Measurements from ENCODE around the gene CCDC112. TPM values are rescaled to one million over a fixed set of nuclear protein-coding genes. Genes with fewer than 3 reads are reported as not detected.

The CCDC112 gene
- total and polyA plus RNA-seq, 2 of the 13 experiments (the other 11 are each of a cell fraction or from before 2014, with no cell fraction given), result 1.1 to 2.8 TPM

- FAIRE-seq, result no peak
- intact Hi-C loops (cut with micrococcal nuclease; ENCODE audit: unreplicated experiment) (no loop called here), in situ Hi-C loops (cut with HindIII; ENCODE audit: extremely low pct_ligation_motif_present, low pct_unique_long_range_greater_than_20kb) (loop anchor here (25.0 kb wide), 1 partner anchor 740 kb away; no protein-coding TSS in a partner anchor)
- no peaks in the 10 kb centered on the region for H4K20me1 ChIP-seq (ENCODE audit: insufficient read depth, low read length)
- no peaks in the 10 kb centered on the region for H3K4me1 ChIP-seq (ENCODE audit: insufficient read depth, low read length)
- peaks cover 0 to under 1% of the 10 kb centered on the region in 2 experiments; a peak in 1 of 5 replicates for H3K27me3 ChIP-seq (ENCODE audit: control insufficient read depth in 1 of 2, insufficient read depth in 2 of 2, low read length in 2 of 2)
- no peaks in the 10 kb centered on the region for H3K9me3 ChIP-seq (ENCODE audit: low read length)
- no peak overlapping the region for H3K4me2 ChIP-seq (ENCODE audit: low read depth, low read length)
- ChIA-PET CTCF (ENCODE audit: low intra/inter-chr PET ratio, low total read pairs) (no interaction called here), POLR2A (no interaction called here)
- BruUV-seq (replicated peaks), result no TSS peak
- no peaks in the 10 kb centered on the region for H3K79me2 ChIP-seq (ENCODE audit: insufficient read depth, low read length)
- DNase-seq (ENCODE audit: low spot score), result no peak
- no peak overlapping the region for H2AFZ ChIP-seq (ENCODE audit: low read length)
- no peak for TF ChIP-seq SALL1 (CRISPR knock-in tag; IDR thresholded peaks at IDR 0.05)
- 0% methylated on average over 2 of the region's 2 CpGs for WGBS (ENCODE audit: low lambda C conversion rate)
- H3K36me3 ChIP-seq (replicated peaks in 1 of 2; ENCODE audit: control insufficient read depth in 1 of 2, insufficient read depth in 2 of 2, low read length in 2 of 2), result no peaks in the 10 kb centered on the region
- H3K4me3 ChIP-seq (replicated peaks in 1 of 3; ENCODE audit: insufficient read depth in 1 of 3, low read depth in 2 of 3, low read length in 3 of 3), result no peak overlapping the region
- H3K9ac ChIP-seq (ENCODE audit: insufficient read depth, low read depth, low read length), result no peak overlapping the region
- no peak for ATAC-seq
- no peak overlapping the region for H3K27ac ChIP-seq (ENCODE audit: extremely low read length, insufficient read depth, low read length)
Measured at GRCh38 chr5:115322729-115323128, 26.3 kb upstream of the CCDC112 start.

GRCh38 chr5:115321309-115321708 lies 24.9 kb upstream of the CCDC112 start:
- 26% methylated on average over 3 of the region's 3 CpGs for WGBS (ENCODE audit: low lambda C conversion rate)
- H2AFZ ChIP-seq (ENCODE audit: low read length), result no peak overlapping the region
- H4K20me1 ChIP-seq (ENCODE audit: insufficient read depth, low read length), result no peaks in the 10 kb centered on the region
- no peak overlapping the region for H3K4me2 ChIP-seq (ENCODE audit: low read depth, low read length)
- CTCF ChIA-PET (ENCODE audit: low intra/inter-chr PET ratio, low total read pairs), result no interaction called here
- no peaks in the 10 kb centered on the region for H3K36me3 ChIP-seq (replicated peaks in 1 of 2; ENCODE audit: control insufficient read depth in 1 of 2, insufficient read depth in 2 of 2, low read length in 2 of 2)
- POLR2A ChIA-PET, result no interaction called here
- no peak overlapping the region for H3K4me3 ChIP-seq (replicated peaks in 1 of 3; ENCODE audit: insufficient read depth in 1 of 3, low read depth in 2 of 3, low read length in 3 of 3)
- no peaks in the 10 kb centered on the region for H3K9me3 ChIP-seq (ENCODE audit: low read length)
- no peaks in the 10 kb centered on the region for H3K4me1 ChIP-seq (ENCODE audit: insufficient read depth, low read length)
- H3K27ac ChIP-seq (ENCODE audit: extremely low read length, insufficient read depth, low read length), result no peak overlapping the region
- intact Hi-C loops (cut with micrococcal nuclease; ENCODE audit: unreplicated experiment), result no loop called here
- in situ Hi-C loops (cut with HindIII; ENCODE audit: extremely low pct_ligation_motif_present, low pct_unique_long_range_greater_than_20kb), result loop anchor here (25.0 kb wide), 1 partner anchor 741 kb away; no protein-coding TSS in a partner anchor
- DNase-seq (ENCODE audit: low spot score) (no peak), FAIRE-seq (no peak), ATAC-seq (no peak)
- no peaks in the 10 kb centered on the region for H3K27me3 ChIP-seq (ENCODE audit: control insufficient read depth in 1 of 2, insufficient read depth in 2 of 2, low read length in 2 of 2)
- H3K9ac ChIP-seq (ENCODE audit: insufficient read depth, low read depth, low read length), result no peak overlapping the region
- BruUV-seq (replicated peaks), result no TSS peak
- H3K79me2 ChIP-seq (ENCODE audit: insufficient read depth, low read length), result no peaks in the 10 kb centered on the region
- no peak for TF ChIP-seq IRX3 (CRISPR knock-in tag; IDR thresholded peaks at IDR 0.05; ENCODE audit: borderline replicate concordance, low read depth)
- no peak for TF ChIP-seq GATAD1 (CRISPR knock-in tag; IDR thresholded peaks at IDR 0.05)
- no peak for TF ChIP-seq FOSL1 (CRISPR knock-in tag; IDR thresholded peaks at IDR 0.05; ENCODE audit: borderline replicate concordance)
- no peak for TF ChIP-seq TFDP1 (CRISPR knock-in tag; IDR thresholded peaks at IDR 0.05; ENCODE audit: borderline replicate concordance)
- TF ChIP-seq ZNF318 (CRISPR knock-in tag; IDR thresholded peaks at IDR 0.05), result no peak
- no peak for TF ChIP-seq ETS1 (CRISPR knock-in tag; IDR thresholded peaks at IDR 0.05)
- TF ChIP-seq SAP130 (CRISPR knock-in tag; IDR thresholded peaks at IDR 0.05; ENCODE audit: low read depth), result no peak
